HEK293 (cell line): Measurements from ENCODE around the gene RAC3.
A peak's percentile ranks its signal among the peaks of the same experiment; 100 is the strongest.

ENCODE experiments used
- CTCF ChIA-PET: fragments of 350-600 bp; formaldehyde crosslinking; extraction: SDS; loops from one replicate; lab custom pipeline; 2021; ENCODE audit warnings: antibody characterized with exemption; lab: Yijun Ruan, JAX
- POLR2A ChIA-PET: fragments of 300-600 bp; formaldehyde crosslinking; extraction: SDS; loops from one replicate; lab custom pipeline; 2020; ENCODE audit warnings: antibody characterized with exemption, inconsistent platforms; lab: Yijun Ruan, JAX
- H3K27ac ChIP-seq: fragments of 200-500 bp; sonication (Bioruptor generic); 2 replicates; pipeline ENCODE4 v1.5.1; 2014; ENCODE audit warnings: low read depth, low read length, control low read depth, inconsistent platforms; ENCODE audit errors: extremely low read depth
- H3K36me3 ChIP-seq, 2 experiments: fragments of 200-500 bp in 1 of 2; sonication (Bioruptor generic) in 1 of 2; 1 replicate in 1 of 2; 2 replicates in 1 of 2; pipeline ENCODE4 v1.5.1; 2014 to 2017; ENCODE audit warnings: inconsistent platforms in 2 of 2, low read length in 2 of 2; ENCODE audit not compliant: control insufficient read depth in 2 of 2, insufficient read depth in 1 of 2
- H3K4me1 ChIP-seq: fragments of 200-500 bp; sonication (Bioruptor generic); 2 replicates; pipeline ENCODE4 v1.5.1; 2014; ENCODE audit warnings: mild to moderate bottlenecking, low read length, inconsistent platforms; ENCODE audit not compliant: control insufficient read depth, insufficient read depth
- H3K4me3 ChIP-seq: 2 replicates; pipeline ENCODE4 v1.5.1; 2011; ENCODE audit warnings: low read depth, mild to moderate bottlenecking, control low read depth, low read length, moderate library complexity
- H3K9me3 ChIP-seq: fragments of 200-500 bp; sonication (Bioruptor generic); 2 replicates; pipeline ENCODE4 v1.5.1; 2014; ENCODE audit warnings: low read depth, low read length, inconsistent platforms; ENCODE audit not compliant: control insufficient read depth, insufficient read depth
- BCL11B ChIP-seq: fragments of 450-650 bp; formaldehyde crosslinking; IDR thresholded peaks from 2 replicates; pipeline ENCODE4 v1.5.1; 2016; ENCODE audit warnings: low read depth, missing biosample characterization, missing genetic modification characterization
- EGR2 ChIP-seq: fragments of 450-650 bp; formaldehyde crosslinking; IDR thresholded peaks from 2 replicates; pipeline ENCODE4 v1.5.1; 2016; ENCODE audit warnings: low read depth, missing biosample characterization, missing genetic modification characterization
- FEZF1 ChIP-seq: fragments of 450-650 bp; formaldehyde crosslinking; IDR thresholded peaks from 2 replicates; pipeline ENCODE4 v1.5.1; 2016; ENCODE audit warnings: missing biosample characterization, missing genetic modification characterization
- GFI1B ChIP-seq: fragments of 450-650 bp; formaldehyde crosslinking; IDR thresholded peaks from 2 replicates; pipeline ENCODE4 v1.5.1; 2016; ENCODE audit warnings: missing biosample characterization, missing genetic modification characterization
- RBAK ChIP-seq: fragments of 450-650 bp; formaldehyde crosslinking; IDR thresholded peaks from 2 replicates; pipeline ENCODE4 v1.5.1; 2016; ENCODE audit warnings: missing biosample characterization, missing genetic modification characterization
- TRIM28 ChIP-seq: IDR thresholded peaks from 2 replicates; pipeline ENCODE4 v1.6.1; 2011; ENCODE audit warnings: low read length, control low read depth, borderline replicate concordance
- ZFHX2 ChIP-seq: fragments of 450-650 bp; formaldehyde crosslinking; conservative IDR thresholded peaks from 2 replicates; pipeline ENCODE4 v1.5.1; 2016; ENCODE audit warnings: missing biosample characterization, missing genetic modification characterization
- ZFP3 ChIP-seq: fragments of 450-650 bp; formaldehyde crosslinking; IDR thresholded peaks from 2 replicates; pipeline ENCODE4 v1.5.1; 2016; ENCODE audit warnings: low read depth, missing biosample characterization, missing genetic modification characterization
- ZIC2 ChIP-seq: fragments of 450-650 bp; formaldehyde crosslinking; IDR thresholded peaks from 2 replicates; pipeline ENCODE4 v1.5.1; 2016; ENCODE audit warnings: missing biosample characterization, missing genetic modification characterization
- ZNF10 ChIP-seq: fragments of 450-650 bp; formaldehyde crosslinking; IDR thresholded peaks from 2 replicates; pipeline ENCODE4 v1.5.1; 2017; ENCODE audit warnings: missing biosample characterization, missing genetic modification characterization
- ZNF140 ChIP-seq: fragments of 450-650 bp; formaldehyde crosslinking; IDR thresholded peaks from 2 replicates; pipeline ENCODE4 v1.5.1; 2016; ENCODE audit warnings: missing biosample characterization, missing genetic modification characterization
- ZNF146 ChIP-seq: fragments of 450-650 bp; formaldehyde crosslinking; IDR thresholded peaks from 2 replicates; pipeline ENCODE4 v1.5.1; 2016; ENCODE audit warnings: missing biosample characterization, missing genetic modification characterization
- ZNF184 ChIP-seq: fragments of 450-650 bp; IDR thresholded peaks from 2 replicates; pipeline ENCODE4 v1.5.1; 2018; ENCODE audit warnings: missing biosample characterization, mild to moderate bottlenecking, missing genetic modification characterization
- ZNF302 ChIP-seq: fragments of 450-650 bp; formaldehyde crosslinking; IDR thresholded peaks from 2 replicates; pipeline ENCODE4 v1.5.1; 2016; ENCODE audit warnings: missing biosample characterization, missing genetic modification characterization, low read depth
- ZNF324 ChIP-seq: fragments of 450-650 bp; formaldehyde crosslinking; IDR thresholded peaks from 2 replicates; pipeline ENCODE4 v1.5.1; 2016; ENCODE audit warnings: missing biosample characterization, missing genetic modification characterization
- ZNF354C ChIP-seq: fragments of 450-650 bp; formaldehyde crosslinking; IDR thresholded peaks from 2 replicates; pipeline ENCODE4 v1.5.1; 2016; ENCODE audit warnings: missing biosample characterization, missing genetic modification characterization, low read depth, borderline replicate concordance
- ZNF404 ChIP-seq: fragments of 450-650 bp; formaldehyde crosslinking; IDR thresholded peaks from 2 replicates; pipeline ENCODE4 v1.5.1; 2017; ENCODE audit warnings: missing biosample characterization, missing genetic modification characterization
- ZNF610 ChIP-seq: fragments of 450-650 bp; formaldehyde crosslinking; IDR thresholded peaks from 2 replicates; pipeline ENCODE4 v1.5.1; 2016; ENCODE audit warnings: missing biosample characterization, missing genetic modification characterization, borderline replicate concordance
- ZNF76 ChIP-seq: fragments of 450-650 bp; formaldehyde crosslinking; IDR thresholded peaks from 2 replicates; pipeline ENCODE4; 2016; ENCODE audit warnings: low read depth, missing biosample characterization, missing genetic modification characterization, borderline replicate concordance
- ZNF776 ChIP-seq: fragments of 450-650 bp; formaldehyde crosslinking; IDR thresholded peaks from 2 replicates; pipeline ENCODE4 v1.5.0; 2017; ENCODE audit warnings: missing biosample characterization, missing genetic modification characterization, borderline replicate concordance
- ZNF777 ChIP-seq: fragments of 450-650 bp; formaldehyde crosslinking; IDR thresholded peaks from 2 replicates; pipeline ENCODE4 v1.5.1; 2017; ENCODE audit warnings: missing biosample characterization, missing genetic modification characterization, borderline replicate concordance
- ZNF792 ChIP-seq: fragments of 450-650 bp; formaldehyde crosslinking; IDR thresholded peaks from 2 replicates; pipeline ENCODE4 v1.5.1; 2016; ENCODE audit warnings: missing biosample characterization, missing genetic modification characterization
- TF ChIP-seq, protein P1 (sequence below): fragments of 450-650 bp; formaldehyde crosslinking; optimal IDR thresholded peaks from 2 replicates; pipeline ENCODE3; 2016; ENCODE audit warnings: missing biosample characterization, mild to moderate bottlenecking, missing genetic modification characterization
- TF ChIP-seq, protein P2 (sequence below): fragments of 450-650 bp; formaldehyde crosslinking; IDR thresholded peaks from 2 replicates; pipeline ENCODE4 v1.5.1; 2016; ENCODE audit warnings: missing biosample characterization, missing genetic modification characterization

RAC3 gene

DNA sequence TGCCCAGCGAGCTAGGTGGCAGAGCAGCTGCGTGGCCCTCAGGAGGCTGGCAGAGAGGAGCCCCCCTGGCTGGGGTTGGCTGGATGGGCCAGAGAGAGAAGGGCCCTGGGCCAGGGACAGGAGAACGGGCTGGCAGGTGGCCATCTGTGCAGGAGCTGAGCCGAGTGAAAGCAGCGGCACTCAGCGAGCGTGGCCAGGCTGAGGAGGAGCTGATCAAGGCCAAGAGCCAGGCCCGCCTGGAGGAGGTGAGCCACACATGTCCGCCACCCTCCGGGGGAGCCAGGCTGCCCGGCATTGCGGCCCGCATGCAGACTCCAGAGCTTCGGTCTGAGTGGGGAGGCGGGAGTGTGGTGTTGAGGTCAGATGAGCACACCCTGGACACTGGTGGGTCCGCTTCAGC is 2.1 kb upstream of the RAC3 start:
- ChIA-PET POLR2A (interaction anchor here (0.5 to 6.0 kb wide), 9 partner anchors 8 to 163 kb away, joined by 3 to 56 read pairs (median 13); partner anchors contain the start of genes CENPX, DCXR, GPS1 and LRRC45), CTCF (interaction anchor here (0.6 to 3.6 kb wide), 17 partner anchors 9 to 345 kb away, joined by 3 to 35 read pairs (median 5); partner anchors contain the start of genes CENPX, DCXR and LRRC45)

DNA sequence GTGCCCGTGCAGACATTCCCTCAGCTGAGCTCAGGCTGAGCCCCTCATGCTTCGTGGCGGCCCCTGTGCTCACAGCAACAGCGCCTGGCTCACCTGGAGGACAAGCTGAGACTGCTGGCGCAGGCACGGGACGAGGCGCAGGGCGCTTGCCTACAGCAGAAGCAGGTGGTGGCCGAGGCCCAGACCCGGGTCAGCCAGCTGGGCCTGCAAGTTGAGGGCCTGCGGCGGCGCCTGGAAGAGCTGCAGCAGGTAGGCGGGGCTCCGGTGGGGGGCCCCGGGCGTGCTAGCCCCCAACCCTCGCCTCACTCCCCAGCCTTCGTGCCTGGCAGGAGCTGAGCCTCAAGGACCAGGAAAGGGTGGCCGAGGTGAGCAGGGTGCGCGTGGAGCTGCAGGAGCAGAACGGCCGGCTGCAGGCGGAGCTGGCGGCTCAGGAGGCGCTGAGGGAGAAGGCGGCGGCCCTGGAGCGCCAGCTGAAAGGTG is 1.4 kb upstream of the RAC3 start:
- no peaks in the 10 kb centered on the region for H3K4me1 ChIP-seq
- no peak overlapping the region for H3K4me3 ChIP-seq
- H3K9me3 ChIP-seq: no peaks in the 10 kb centered on the region
- ChIA-PET POLR2A (interaction anchor here (0.5 to 6.0 kb wide), 17 partner anchors 8 to 317 kb away, joined by 3 to 56 read pairs (median 6); partner anchors contain the start of genes CENPX, DCXR, GPS1 and LRRC45), CTCF (interaction anchor here (0.6 to 3.6 kb wide), 32 partner anchors 8 to 321 kb away, joined by 3 to 35 read pairs (median 4); partner anchors contain the start of genes CENPX, DCXR, LRRC45 and MAFG)
- H3K27ac ChIP-seq: peak overlapping the region; percentile 93
- H3K36me3 ChIP-seq: peaks cover 0 to 68% of the 10 kb centered on the region in 2 experiments; a peak in 2 of 3 replicates
- TF ChIP-seq ZNF76 (peak; percentile 36; the same call in 1 of the 2 replicates), ZNF10 (0 out of 2 replicates have a peak, but pooled peaks have one; percentile 9), ZIC2 (tag by site-specific recombination) (no peak), ZNF610 (no peak), ZFHX2 (tag by site-specific recombination) (no peak), BCL11B (tag by site-specific recombination) (no peak), ZNF140 (no peak), ZFP3 (tag by site-specific recombination) (no peak)
- TF ChIP-seq, all 188 proteins: peak for 2

More for the DNA sequence above, 2.1 kb upstream of the RAC3 start:
- Histone ChIP-seq H3K9me3 (no peaks in the 10 kb centered on the region), H3K36me3 (peaks cover 0 to 69% of the 10 kb centered on the region in 2 experiments; a peak in 2 of 3 replicates), H3K4me1 (peaks cover 3% of the 10 kb centered on the region)
- no peak for TF ChIP-seq ZNF324 (tag by site-specific recombination)
- TF ChIP-seq, protein P1, sequence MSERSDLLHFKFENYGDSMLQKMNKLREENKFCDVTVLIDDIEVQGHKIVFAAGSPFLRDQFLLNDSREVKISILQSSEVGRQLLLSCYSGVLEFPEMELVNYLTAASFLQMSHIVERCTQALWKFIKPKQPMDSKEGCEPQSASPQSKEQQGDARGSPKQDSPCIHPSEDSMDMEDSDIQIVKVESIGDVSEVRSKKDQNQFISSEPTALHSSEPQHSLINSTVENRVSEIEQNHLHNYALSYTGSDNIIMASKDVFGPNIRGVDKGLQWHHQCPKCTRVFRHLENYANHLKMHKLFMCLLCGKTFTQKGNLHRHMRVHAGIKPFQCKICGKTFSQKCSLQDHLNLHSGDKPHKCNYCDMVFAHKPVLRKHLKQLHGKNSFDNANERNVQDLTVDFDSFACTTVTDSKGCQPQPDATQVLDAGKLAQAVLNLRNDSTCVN (tag by site-specific recombination): no peak
- TF ChIP-seq ZNF354C (tag by site-specific recombination): no peak
- no peak for TF ChIP-seq FEZF1 (tag by site-specific recombination)
- TF ChIP-seq RBAK (tag by site-specific recombination): no peak
- TF ChIP-seq ZFHX2 (tag by site-specific recombination): no peak
- TF ChIP-seq ZNF404: no peak
- TF ChIP-seq ZNF776 (tag by site-specific recombination): no peak
- no peak for TF ChIP-seq ZNF184 (tag by site-specific recombination)
- no peak for TF ChIP-seq EGR2 (tag by site-specific recombination)
- TF ChIP-seq, protein P2, sequence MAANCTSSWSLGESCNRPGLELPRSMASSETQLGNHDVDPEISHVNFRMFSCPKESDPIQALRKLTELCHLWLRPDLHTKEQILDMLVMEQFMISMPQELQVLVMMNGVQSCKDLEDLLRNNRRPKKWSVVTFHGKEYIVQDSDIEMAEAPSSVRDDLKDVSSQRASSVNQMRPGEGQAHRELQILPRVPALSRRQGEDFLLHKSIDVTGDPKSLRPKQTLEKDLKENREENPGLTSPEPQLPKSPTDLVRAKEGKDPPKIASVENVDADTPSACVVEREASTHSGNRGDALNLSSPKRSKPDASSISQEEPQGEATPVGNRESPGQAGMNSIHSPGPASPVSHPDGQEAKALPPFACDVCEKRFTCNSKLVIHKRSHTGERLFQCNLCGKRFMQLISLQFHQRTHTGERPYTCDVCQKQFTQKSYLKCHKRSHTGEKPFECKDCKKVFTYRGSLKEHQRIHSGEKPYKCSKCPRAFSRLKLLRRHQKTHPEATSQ: no peak
- no peak for TF ChIP-seq ZNF777 (tag by site-specific recombination)
- no peak for TF ChIP-seq ZNF610
- TF ChIP-seq ZNF792 (tag by site-specific recombination): no peak
- TF ChIP-seq ZNF302 (tag by site-specific recombination): no peak
- TF ChIP-seq GFI1B (tag by site-specific recombination): no peak
- no peak for TF ChIP-seq ZNF146 (tag by site-specific recombination)
- no peak for TF ChIP-seq TRIM28
- TF ChIP-seq, all 188 proteins: peak for 0
- Histone ChIP-seq H3K27ac (peak overlapping the region; percentile 93; the same call in 1 of the 2 replicates), H3K4me3 (no peak overlapping the region)
